ENCODE data around the gene ATOH8.

The ATOH8 gene

DNA sequence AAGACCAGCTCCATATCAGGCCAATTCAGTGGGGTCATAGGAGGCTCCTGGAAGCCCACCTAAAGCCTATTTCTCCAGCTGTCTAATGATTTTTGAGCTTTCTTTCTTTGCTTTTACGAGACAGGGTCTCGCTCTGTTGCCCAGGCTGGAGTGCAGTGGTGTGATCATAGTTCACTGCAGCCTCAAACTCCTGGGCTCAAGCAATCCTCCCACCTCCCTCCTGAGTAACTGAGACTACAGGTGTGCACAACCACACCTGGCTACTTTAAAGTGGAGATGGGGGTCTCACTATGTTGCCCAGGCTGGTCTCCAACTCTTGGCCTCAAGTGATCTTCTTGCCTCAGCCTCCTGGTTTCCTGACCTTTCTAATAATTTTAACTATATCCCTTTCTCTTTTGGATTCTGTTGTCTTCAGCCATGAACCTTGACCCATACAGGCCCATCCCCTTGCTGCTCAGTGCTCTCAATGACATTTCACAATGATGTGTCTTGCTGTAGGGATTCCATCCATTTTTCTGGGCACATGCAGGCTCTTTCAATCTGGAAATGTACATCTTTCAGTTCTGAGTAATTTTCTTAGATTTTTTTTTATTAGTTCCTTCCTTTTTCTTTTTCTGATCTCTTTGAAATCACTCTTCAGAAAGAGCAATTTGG, 30.0 kb upstream of the ATOH8 start:
- H2BK5ac ChIP-seq (ENCODE audit: low read depth, low read length, poor library complexity): no peak overlapping the region
- no peak overlapping the region for H4K91ac ChIP-seq (ENCODE audit: low read depth, low read length)
- H3K9me3 ChIP-seq (ENCODE audit: insufficient read depth, low read depth, low read length): no peaks in the 10 kb centered on the region
- no peak overlapping the region for H3K14ac ChIP-seq (ENCODE audit: low read length)
- no peaks in the 10 kb centered on the region for H3K4me1 ChIP-seq (ENCODE audit: control insufficient read depth in 1 of 2, insufficient read depth in 2 of 2, low read length in 2 of 2)
- H2BK12ac ChIP-seq (ENCODE audit: low read length): no peak overlapping the region
- no peak overlapping the region for H3K4me3 ChIP-seq (ENCODE audit: low read depth, low read length)
- no peaks in the 10 kb centered on the region for H3K27me3 ChIP-seq (ENCODE audit: insufficient read depth, low read length)
- H3K36me3 ChIP-seq (ENCODE audit: control insufficient read depth in 1 of 2, insufficient read depth in 2 of 2, low read length in 2 of 2): no peaks in the 10 kb centered on the region
- H3K18ac ChIP-seq (ENCODE audit: low read length): no peak overlapping the region
- no peak overlapping the region for H2AFZ ChIP-seq (ENCODE audit: insufficient read depth, low read length, poor library complexity)
- H3K4ac ChIP-seq (ENCODE audit: low read depth, low read length): no peak overlapping the region
- peak; percentile 54 to 80 for DNase-seq
- WGBS (ENCODE audit: extremely low coverage, insufficient coverage, insufficient read length): no CpG with 5 or more reads among the region's 2 CpGs
- H3K79me2 ChIP-seq (ENCODE audit: control insufficient read depth, insufficient read depth, low read length, poor library complexity): no peaks in the 10 kb centered on the region
- no peak overlapping the region for H4K8ac ChIP-seq (ENCODE audit: low read depth, low read length)
- H3K79me1 ChIP-seq (ENCODE audit: low read length): no peaks in the 10 kb centered on the region
- no peak overlapping the region for H2AK5ac ChIP-seq (ENCODE audit: low read length)
- no peak overlapping the region for H3K27ac ChIP-seq (ENCODE audit: low read depth, low read length)
- H2BK120ac ChIP-seq (ENCODE audit: insufficient read depth, low read length, poor library complexity): no peak overlapping the region
- H3K23ac ChIP-seq (ENCODE audit: low read length): no peak overlapping the region
- H3K4me2 ChIP-seq (ENCODE audit: low read length): no peak overlapping the region
- no peak overlapping the region for H3K9ac ChIP-seq (ENCODE audit: low read length)
- no peak overlapping the region for H4K12ac ChIP-seq (ENCODE audit: low read depth, low read length)

DNA sequence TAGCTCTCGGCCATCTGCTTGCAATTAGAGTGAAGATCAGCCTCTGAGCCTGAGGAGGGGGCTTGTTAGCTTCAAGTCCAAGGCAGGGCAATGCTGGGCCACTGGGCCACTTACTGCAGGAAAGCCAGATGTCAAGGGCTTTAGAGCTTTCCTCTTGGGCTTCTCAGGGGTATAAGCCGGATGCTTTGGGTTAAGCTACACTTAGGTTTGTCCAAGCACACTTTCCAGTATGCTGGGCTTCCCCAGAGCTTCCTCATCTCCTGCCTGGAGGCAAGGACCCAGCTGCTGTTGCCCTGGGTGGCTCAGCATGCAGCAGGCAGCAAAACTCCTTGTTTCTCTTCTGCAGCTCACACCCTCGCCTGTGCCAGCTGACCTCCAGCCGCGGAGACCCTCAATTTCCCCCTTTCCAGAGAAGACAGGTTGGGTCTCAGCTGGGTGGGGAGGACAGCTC, 29.0 kb upstream of the ATOH8 start:
- no peaks in the 10 kb centered on the region for H3K79me1 ChIP-seq (ENCODE audit: low read length)
- no peak overlapping the region for H3K9ac ChIP-seq (ENCODE audit: low read length)
- H4K8ac ChIP-seq (ENCODE audit: low read depth, low read length): no peak overlapping the region
- H4K12ac ChIP-seq (ENCODE audit: low read depth, low read length): no peak overlapping the region
- H3K4ac ChIP-seq (ENCODE audit: low read depth, low read length): no peak overlapping the region
- no peaks in the 10 kb centered on the region for H3K27me3 ChIP-seq (ENCODE audit: insufficient read depth, low read length)
- H2BK120ac ChIP-seq (ENCODE audit: insufficient read depth, low read length, poor library complexity): no peak overlapping the region
- no CpG with 5 or more reads among the region's 5 CpGs for WGBS (ENCODE audit: extremely low coverage, insufficient coverage, insufficient read length)
- H4K91ac ChIP-seq (ENCODE audit: low read depth, low read length): no peak overlapping the region
- no peaks in the 10 kb centered on the region for H3K79me2 ChIP-seq (ENCODE audit: control insufficient read depth, insufficient read depth, low read length, poor library complexity)
- H3K14ac ChIP-seq (ENCODE audit: low read length): no peak overlapping the region
- H2BK5ac ChIP-seq (ENCODE audit: low read depth, low read length, poor library complexity): no peak overlapping the region
- H3K36me3 ChIP-seq (ENCODE audit: control insufficient read depth in 1 of 2, insufficient read depth in 2 of 2, low read length in 2 of 2): no peaks in the 10 kb centered on the region
- no peak overlapping the region for H2AK5ac ChIP-seq (ENCODE audit: low read length)
- H3K9me3 ChIP-seq (ENCODE audit: insufficient read depth, low read depth, low read length): no peaks in the 10 kb centered on the region
- no peaks in the 10 kb centered on the region for H3K4me1 ChIP-seq (ENCODE audit: control insufficient read depth in 1 of 2, insufficient read depth in 2 of 2, low read length in 2 of 2)
- H3K23ac ChIP-seq (ENCODE audit: low read length): no peak overlapping the region
- no peak overlapping the region for H2BK12ac ChIP-seq (ENCODE audit: low read length)
- H3K4me2 ChIP-seq (ENCODE audit: low read length): no peak overlapping the region
- no peak overlapping the region for H3K18ac ChIP-seq (ENCODE audit: low read length)
- no peak overlapping the region for H3K27ac ChIP-seq (ENCODE audit: low read depth, low read length)
- no peak overlapping the region for H3K4me3 ChIP-seq (ENCODE audit: low read depth, low read length)
- DNase-seq: peak in 1 of 2 donors; percentile 44
- no peak overlapping the region for H2AFZ ChIP-seq (ENCODE audit: insufficient read depth, low read length, poor library complexity)

GRCh38 chr2:85725451-85725850, 28.3 kb upstream of the ATOH8 start:
- no peaks in the 10 kb centered on the region for H3K79me2 ChIP-seq (ENCODE audit: control insufficient read depth, insufficient read depth, low read length, poor library complexity)
- no peaks in the 10 kb centered on the region for H3K27me3 ChIP-seq (ENCODE audit: insufficient read depth, low read length)
- H3K9me3 ChIP-seq (ENCODE audit: insufficient read depth, low read depth, low read length): no peaks in the 10 kb centered on the region
- no peak overlapping the region for H3K23ac ChIP-seq (ENCODE audit: low read length)
- no peak overlapping the region for H3K4me3 ChIP-seq (ENCODE audit: low read depth, low read length)
- H2BK5ac ChIP-seq (ENCODE audit: low read depth, low read length, poor library complexity): no peak overlapping the region
- no peak overlapping the region for H4K8ac ChIP-seq (ENCODE audit: low read depth, low read length)
- H3K79me1 ChIP-seq (ENCODE audit: low read length): no peaks in the 10 kb centered on the region
- H4K91ac ChIP-seq (ENCODE audit: low read depth, low read length): no peak overlapping the region
- H2BK12ac ChIP-seq (ENCODE audit: low read length): no peak overlapping the region
- DNase-seq: no peak
- no peak overlapping the region for H2AK5ac ChIP-seq (ENCODE audit: low read length)
- no CpG with 5 or more reads among the region's 2 CpGs for WGBS (ENCODE audit: extremely low coverage, insufficient coverage, insufficient read length)
- H3K4ac ChIP-seq (ENCODE audit: low read depth, low read length): no peak overlapping the region
- H3K36me3 ChIP-seq (ENCODE audit: control insufficient read depth in 1 of 2, insufficient read depth in 2 of 2, low read length in 2 of 2): no peaks in the 10 kb centered on the region
- H4K12ac ChIP-seq (ENCODE audit: low read depth, low read length): no peak overlapping the region
- no peak overlapping the region for H2AFZ ChIP-seq (ENCODE audit: insufficient read depth, low read length, poor library complexity)
- H3K14ac ChIP-seq (ENCODE audit: low read length): no peak overlapping the region
- no peak overlapping the region for H2BK120ac ChIP-seq (ENCODE audit: insufficient read depth, low read length, poor library complexity)
- no peak overlapping the region for H3K18ac ChIP-seq (ENCODE audit: low read length)
- H3K9ac ChIP-seq (ENCODE audit: low read length): no peak overlapping the region
- H3K4me2 ChIP-seq (ENCODE audit: low read length): no peak overlapping the region
- H3K27ac ChIP-seq (ENCODE audit: low read depth, low read length): no peak overlapping the region
- no peaks in the 10 kb centered on the region for H3K4me1 ChIP-seq (ENCODE audit: control insufficient read depth in 1 of 2, insufficient read depth in 2 of 2, low read length in 2 of 2)

- Histone ChIP-seq H4K91ac (ENCODE audit: low read depth, low read length) (no peak overlapping the region), H3K18ac (ENCODE audit: low read length) (no peak overlapping the region), H2BK12ac (ENCODE audit: low read length) (no peak overlapping the region), H3K79me2 (ENCODE audit: control insufficient read depth, insufficient read depth, low read length, poor library complexity) (no peaks in the 10 kb centered on the region), H3K9ac (ENCODE audit: low read length) (no peak overlapping the region), H3K4me3 (ENCODE audit: low read depth, low read length) (no peak overlapping the region), H3K14ac (ENCODE audit: low read length) (no peak overlapping the region), H3K4me1 (ENCODE audit: control insufficient read depth in 1 of 2, insufficient read depth in 2 of 2, low read length in 2 of 2) (no peaks in the 10 kb centered on the region), H2AFZ (ENCODE audit: insufficient read depth, low read length, poor library complexity) (no peak overlapping the region), H4K12ac (ENCODE audit: low read depth, low read length) (no peak overlapping the region), H3K9me3 (ENCODE audit: insufficient read depth, low read depth, low read length) (no peaks in the 10 kb centered on the region), H3K27me3 (ENCODE audit: insufficient read depth, low read length) (no peaks in the 10 kb centered on the region), H3K79me1 (ENCODE audit: low read length) (no peaks in the 10 kb centered on the region), H3K36me3 (ENCODE audit: control insufficient read depth in 1 of 2, insufficient read depth in 2 of 2, low read length in 2 of 2) (no peaks in the 10 kb centered on the region), H2AK5ac (ENCODE audit: low read length) (no peak overlapping the region), H3K4ac (ENCODE audit: low read depth, low read length) (no peak overlapping the region), H3K27ac (ENCODE audit: low read depth, low read length) (no peak overlapping the region), H4K8ac (ENCODE audit: low read depth, low read length) (no peak overlapping the region), H3K4me2 (ENCODE audit: low read length) (no peak overlapping the region), H2BK5ac (ENCODE audit: low read depth, low read length, poor library complexity) (no peak overlapping the region), H3K23ac (ENCODE audit: low read length) (no peak overlapping the region), H2BK120ac (ENCODE audit: insufficient read depth, low read length, poor library complexity) (no peak overlapping the region)
- no peak for DNase-seq
- no CpG with 5 or more reads among the region's 10 CpGs for WGBS (ENCODE audit: extremely low coverage, insufficient coverage, insufficient read length)
Measured at GRCh38 chr2:85727798-85728197, 26.0 kb upstream of the ATOH8 start.
